MCF 10A (cell line): ENCODE results near the gene GOLGA8H. TPM values are rescaled to one million over a fixed set of nuclear protein-coding genes. Genes with fewer than 3 reads are reported as not detected.
"Not testable (repeated sequence)": the region's sequence is repeated elsewhere in the genome, so short reads cannot be mapped to it uniquely, and the experiment has no call there.

ENCODE experiments used
- BruUV-seq: library from RNA; stranded (reverse); fragments of 400-500 nt; replicated peaks from 2 replicates; lab custom pipeline; 2021; lab: Mats Ljungman, UMichigan
- CTCF ChIA-PET: fragments of 300-600 bp; sonication (Branson Sonifier 250); formaldehyde crosslinking; extraction: SDS; loops from one replicate; lab custom pipeline; 2021; ENCODE audit warnings: antibody characterized with exemption, inconsistent platforms; lab: Yijun Ruan, JAX
- POLR2A ChIA-PET: fragments of 300-600, 350-650 bp; sonication (Branson Sonifier 250); formaldehyde crosslinking; extraction: SDS; loops from one replicate; lab custom pipeline; 2020; ENCODE audit warnings: antibody characterized with exemption, inconsistent platforms; lab: Yijun Ruan, JAX
- DNase-seq: peaks from one replicate; pipeline ENCODE4 v3.0.0-alpha.2; 2018; ENCODE audit not compliant: unreplicated experiment
- H3K27ac Mint-ChIP-seq: one replicate; pipeline ENCODE4 v1.8.0; 2022; ENCODE audit warnings: mild to moderate bottlenecking, low read depth, mixed read lengths; ENCODE audit not compliant: unreplicated experiment
- H3K27me3 Mint-ChIP-seq: one replicate; pipeline ENCODE4 v1.8.0; 2022; ENCODE audit warnings: mixed read lengths; ENCODE audit not compliant: insufficient read depth, unreplicated experiment
- H3K36me3 Mint-ChIP-seq: one replicate; pipeline ENCODE4 v1.8.0; 2022; ENCODE audit warnings: mild to moderate bottlenecking, moderate library complexity, mixed read lengths; ENCODE audit not compliant: insufficient read depth, unreplicated experiment
- H3K4me1 Mint-ChIP-seq: one replicate; pipeline ENCODE4 v1.8.0; 2022; ENCODE audit warnings: mixed read lengths; ENCODE audit not compliant: insufficient read depth, unreplicated experiment
- H3K4me3 Mint-ChIP-seq: one replicate; pipeline ENCODE4 v1.8.0; 2022; ENCODE audit warnings: mild to moderate bottlenecking, moderate library complexity, mixed read lengths; ENCODE audit not compliant: unreplicated experiment
- H3K9me3 Mint-ChIP-seq: one replicate; pipeline ENCODE4 v1.8.0; 2022; ENCODE audit warnings: mixed read lengths; ENCODE audit not compliant: unreplicated experiment
- intact Hi-C: fragments of 100-400 bp; cut with micrococcal nuclease; formaldehyde crosslinking; loops from 2 replicates; pipeline ENCODE4 v1.14.1; 2022
- total RNA-seq: library from RNA; stranded (reverse); gene quantifications from 2 replicates; pipeline ENCODE4 v1.2.3, GENCODE V29; 2022
- TF ChIP-seq, protein P1 (sequence below): fragments of 200-600 bp; IDR thresholded peaks from one replicate; pipeline ENCODE4 v1.8.0; 2022; ENCODE audit warnings: antibody characterized with exemption, mild to moderate bottlenecking; ENCODE audit not compliant: unreplicated experiment

The GOLGA8H gene
- total RNA-seq, 1 experiment from 2014 or later = 0.70 TPM

- not testable (repeated sequence) for H3K4me1 Mint-ChIP-seq, H3K36me3 Mint-ChIP-seq
- DNase-seq = peak; percentile 47
Measured at GRCh38 chr15:30621342-30621741, 17.5 kb downstream of the GOLGA8H start.

DNA sequence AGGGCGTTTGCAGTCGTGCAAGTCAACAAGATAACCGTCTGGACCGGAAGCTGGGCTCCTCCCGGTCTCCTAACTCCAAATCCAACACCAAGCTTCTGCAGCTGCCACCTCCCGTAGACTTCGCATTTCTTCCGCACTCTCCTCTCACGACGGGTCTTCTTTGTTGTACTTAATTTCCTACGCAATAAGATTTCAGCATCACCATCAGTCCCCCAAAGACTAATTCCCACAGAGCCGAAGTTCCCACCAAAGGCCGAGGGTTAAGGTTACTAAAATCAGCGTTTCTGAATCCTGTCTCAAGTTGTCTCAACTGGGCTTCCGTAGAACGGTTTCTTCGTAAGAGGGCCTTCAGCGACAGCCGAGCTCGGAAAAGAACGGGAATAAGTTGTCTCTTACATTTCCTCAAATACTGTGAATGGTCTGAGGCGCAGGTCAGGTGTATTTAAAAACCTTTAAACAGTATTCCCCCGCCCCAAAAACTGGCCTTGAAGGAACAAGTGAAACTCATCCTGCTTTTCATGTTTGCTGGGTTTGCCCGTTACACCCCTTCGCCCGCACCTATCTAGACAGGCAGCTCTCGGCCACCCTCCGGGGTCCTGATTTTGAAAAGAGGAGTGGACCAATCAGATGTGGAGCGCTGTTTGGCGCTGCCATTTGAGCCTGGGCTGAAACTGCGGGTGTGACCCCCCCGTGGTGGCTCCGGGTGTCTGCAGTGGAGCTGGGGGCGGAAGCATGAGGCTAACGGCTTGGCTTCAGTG lies 21.8 kb downstream of the GOLGA8H start, which contains the start of gene ARHGAP11B:
TSS of gene ARHGAP11B (plus strand) at position 693 of the 758 bp plus-strand sequence.
- peak; percentile 97 for DNase-seq
- intact Hi-C loops, H3K9me3 Mint-ChIP-seq, H3K36me3 Mint-ChIP-seq, CTCF ChIA-PET, H3K4me1 Mint-ChIP-seq, BruUV-seq, H3K27me3 Mint-ChIP-seq: not testable (repeated sequence)
- Mint-ChIP-seq H3K27ac (peak within 1 kb of the TSS; percentile 98), H3K4me3 (peak within 1 kb of the TSS; percentile 100)
- POLR2A ChIA-PET = interaction anchor here (0.6 to 0.7 kb wide), 2 partner anchors 353 to 366 kb away, joined by 3 read pairs; partner anchors contain the start of gene MTMR10

More at GRCh38 chr15:30621342-30621741, 17.5 kb downstream of the GOLGA8H start:
- intact Hi-C loops, H3K27ac Mint-ChIP-seq, POLR2A ChIA-PET, BruUV-seq, CTCF ChIA-PET, H3K9me3 Mint-ChIP-seq, H3K4me3 Mint-ChIP-seq, H3K27me3 Mint-ChIP-seq: not testable (repeated sequence)
- TF ChIP-seq, protein P1, sequence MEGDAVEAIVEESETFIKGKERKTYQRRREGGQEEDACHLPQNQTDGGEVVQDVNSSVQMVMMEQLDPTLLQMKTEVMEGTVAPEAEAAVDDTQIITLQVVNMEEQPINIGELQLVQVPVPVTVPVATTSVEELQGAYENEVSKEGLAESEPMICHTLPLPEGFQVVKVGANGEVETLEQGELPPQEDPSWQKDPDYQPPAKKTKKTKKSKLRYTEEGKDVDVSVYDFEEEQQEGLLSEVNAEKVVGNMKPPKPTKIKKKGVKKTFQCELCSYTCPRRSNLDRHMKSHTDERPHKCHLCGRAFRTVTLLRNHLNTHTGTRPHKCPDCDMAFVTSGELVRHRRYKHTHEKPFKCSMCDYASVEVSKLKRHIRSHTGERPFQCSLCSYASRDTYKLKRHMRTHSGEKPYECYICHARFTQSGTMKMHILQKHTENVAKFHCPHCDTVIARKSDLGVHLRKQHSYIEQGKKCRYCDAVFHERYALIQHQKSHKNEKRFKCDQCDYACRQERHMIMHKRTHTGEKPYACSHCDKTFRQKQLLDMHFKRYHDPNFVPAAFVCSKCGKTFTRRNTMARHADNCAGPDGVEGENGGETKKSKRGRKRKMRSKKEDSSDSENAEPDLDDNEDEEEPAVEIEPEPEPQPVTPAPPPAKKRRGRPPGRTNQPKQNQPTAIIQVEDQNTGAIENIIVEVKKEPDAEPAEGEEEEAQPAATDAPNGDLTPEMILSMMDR = peak; percentile 21

GRCh38 chr15:30626194-30626565 lies 22.4 kb downstream of the GOLGA8H start:
- H3K9me3 Mint-ChIP-seq, intact Hi-C loops, BruUV-seq, H3K4me1 Mint-ChIP-seq, H3K36me3 Mint-ChIP-seq, H3K27me3 Mint-ChIP-seq, CTCF ChIA-PET: not testable (repeated sequence)
- peak; percentile 22 for DNase-seq
- Mint-ChIP-seq H3K27ac (peak overlapping the region; percentile 98), H3K4me3 (peak overlapping the region; percentile 100)
- POLR2A ChIA-PET = interaction anchor here (0.6 to 0.7 kb wide), 2 partner anchors 352 to 366 kb away, joined by 3 read pairs; partner anchors contain the start of gene MTMR10

GRCh38 chr15:30626632-30627031 lies 22.8 kb downstream of the GOLGA8H start:
- peak overlapping the region; percentile 98 for H3K27ac Mint-ChIP-seq
- H3K27me3 Mint-ChIP-seq, H3K36me3 Mint-ChIP-seq, CTCF ChIA-PET, H3K9me3 Mint-ChIP-seq, intact Hi-C loops, H3K4me1 Mint-ChIP-seq, BruUV-seq: not testable (repeated sequence)
- H3K4me3 Mint-ChIP-seq = peak overlapping the region; percentile 100
- POLR2A ChIA-PET = interaction anchor here (0.6 kb wide), 1 partner anchor 352 kb away, joined by 3 read pairs; no protein-coding TSS in a partner anchor
- DNase-seq = peak; percentile 5

DNA sequence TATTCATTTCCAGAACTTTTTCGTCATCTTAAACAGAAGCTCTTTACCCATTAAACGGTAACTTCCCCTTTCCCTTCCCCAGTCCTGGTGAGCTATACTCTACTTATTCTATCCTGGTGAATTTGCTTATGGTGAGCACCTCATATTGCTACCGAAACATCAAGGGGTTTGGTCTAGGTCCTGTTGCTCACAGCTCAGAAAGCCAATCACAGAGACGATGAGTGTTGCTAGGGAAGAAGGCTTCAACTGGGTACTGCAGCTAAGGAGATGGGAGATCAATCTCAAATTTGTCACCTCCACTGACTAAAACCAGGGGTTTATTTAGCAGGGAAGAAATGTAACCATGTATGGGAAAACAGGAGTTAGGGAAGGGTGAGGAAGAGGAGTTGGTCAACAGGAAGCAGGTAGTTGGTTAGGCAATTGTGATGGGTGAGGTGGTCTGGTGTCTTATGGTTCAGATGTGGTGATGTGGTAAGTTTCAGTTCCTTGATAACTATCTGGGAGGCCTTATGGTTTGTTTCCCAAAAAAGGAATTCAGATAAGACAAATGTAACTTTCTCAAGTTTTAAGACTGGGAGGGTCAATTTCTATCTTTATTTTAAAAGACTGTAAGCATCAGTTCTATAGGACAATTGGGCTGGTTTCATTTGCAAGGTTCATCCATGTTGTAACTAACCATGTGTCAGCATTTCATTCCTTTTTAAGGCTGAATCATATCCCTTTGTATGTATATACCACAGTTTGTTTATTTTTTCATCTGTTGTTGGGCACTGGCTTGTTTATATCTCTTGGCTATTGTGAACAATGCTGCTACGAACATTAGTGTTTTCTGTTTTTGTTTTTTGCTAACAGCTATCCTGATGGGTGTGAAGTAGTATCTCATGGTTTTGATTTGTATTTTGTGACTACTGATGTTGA lies 46.4 kb downstream of the GOLGA8H start:
- BruUV-seq = no TSS peak
- Mint-ChIP-seq H3K27ac (peak overlapping the region; percentile 65), H3K36me3 (peaks cover 23% of the 10 kb centered on the region), H3K4me1 (peaks cover 15% of the 10 kb centered on the region), H3K27me3 (no peaks in the 10 kb centered on the region), H3K4me3 (no peak overlapping the region), H3K9me3 (no peaks in the 10 kb centered on the region)
- TF ChIP-seq, protein P1 = no peak
- DNase-seq = peak; percentile 15
- POLR2A ChIA-PET = no interaction called here
- intact Hi-C loops = no loop called here
- CTCF ChIA-PET = interaction anchor here (0.7 kb wide), 1 partner anchor 789 kb away, joined by 4 read pairs; no protein-coding TSS in a partner anchor
